Stimulated activated naive B cell treated with anti-CD40 and anti-IgM and Interleukin-4, amounts not matched to agents 10 μg/mL and 1 μg/mL and 100 μg/mL, for 72 hours (primary cell): ENCODE measurements around the gene ZNF426.
"Not testable (repeated sequence)": the region's sequence is repeated elsewhere in the genome, so short reads cannot be mapped to it uniquely, and the experiment has no call there.

Experiments used
- ATAC-seq, 2 donors: fragments of 150-1000 bp; cut with Tn5 transposase; replicated peaks; 2 replicates each; pipeline ENCODE4 v1.10.0; 2021; ENCODE audit warnings: moderate library complexity in 1 of 2
- DNase-seq: peaks from one replicate; pipeline ENCODE4 v3.0.0; 2021
- H3K27ac Mint-ChIP-seq: one replicate; pipeline ENCODE4 v1.8.0; 2022; ENCODE audit warnings: mild to moderate bottlenecking, mixed read lengths
- H3K27me3 Mint-ChIP-seq, 2 donors: one replicate each; pipeline ENCODE4 v1.8.0; 2022; ENCODE audit warnings: mixed read lengths in 2 of 2
- H3K36me3 Mint-ChIP-seq, 2 donors: one replicate each; pipeline ENCODE4 v1.8.0; 2022; ENCODE audit warnings: mixed read lengths in 2 of 2, mild to moderate bottlenecking in 1 of 2
- H3K4me1 Mint-ChIP-seq, 2 donors: one replicate each; pipeline ENCODE4 v1.8.0; 2022; ENCODE audit warnings: mixed read lengths in 2 of 2, mild to moderate bottlenecking in 1 of 2
- H3K4me3 Mint-ChIP-seq, 2 donors: one replicate each; pipeline ENCODE4 v1.8.0; 2022; ENCODE audit warnings: mild to moderate bottlenecking in 2 of 2, mixed read lengths in 2 of 2, moderate library complexity in 1 of 2
- H3K9me3 Mint-ChIP-seq, 2 donors: one replicate each; pipeline ENCODE4 v1.8.0; 2022; ENCODE audit warnings: mixed read lengths in 2 of 2, mild to moderate bottlenecking in 1 of 2

The ZNF426 gene

DNA sequence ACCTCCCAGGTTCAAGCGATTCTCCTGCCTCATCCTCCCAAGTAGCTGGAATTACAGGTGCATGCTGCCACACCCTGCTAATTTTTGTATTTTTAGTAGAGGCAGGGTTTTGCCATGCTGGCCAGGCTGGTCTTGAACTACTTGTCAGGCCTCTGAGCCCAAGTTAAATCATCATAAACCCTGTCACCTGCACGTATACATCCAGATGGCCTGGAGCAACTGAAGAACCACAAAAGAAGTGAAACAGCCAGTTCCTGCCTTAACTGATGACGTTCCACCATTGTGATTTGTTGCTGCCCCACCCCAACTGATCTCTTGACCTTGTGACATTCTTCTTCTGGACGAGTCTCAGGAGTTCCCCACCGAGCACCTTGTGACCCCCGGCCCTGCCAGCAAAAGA lies 756 bp upstream of the ZNF426 start:
- H3K4me3 Mint-ChIP-seq: peak overlapping the region; percentile 40 to 92
- peaks cover 39 to 47% of the 10 kb centered on the region in 2 donors for H3K36me3 Mint-ChIP-seq
- peaks cover 14 to 15% of the 10 kb centered on the region in 2 donors for H3K9me3 Mint-ChIP-seq
- peaks cover 14 to 21% of the 10 kb centered on the region in 2 donors for H3K4me1 Mint-ChIP-seq
- not testable (repeated sequence) for H3K27me3 Mint-ChIP-seq, ATAC-seq, DNase-seq
- peak overlapping the region; percentile 98 for H3K27ac Mint-ChIP-seq

DNA sequence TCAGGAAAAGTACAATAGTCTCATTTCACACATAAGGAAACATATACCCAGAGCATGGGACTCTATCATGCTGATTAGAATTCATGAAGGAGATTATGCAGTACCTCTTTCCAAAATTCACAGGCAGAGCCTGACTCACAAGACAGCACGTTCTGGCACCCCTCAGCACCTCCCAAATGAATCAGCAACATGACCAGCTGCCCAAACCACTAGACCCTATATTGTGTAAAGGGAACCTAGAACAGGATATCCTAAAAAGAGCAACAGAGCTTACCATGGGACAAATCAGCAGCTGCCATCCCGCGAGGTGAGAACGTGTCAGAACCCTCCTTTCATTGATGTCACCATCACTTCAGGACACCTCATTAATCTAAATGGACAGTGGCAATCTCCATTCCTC lies 2.5 kb downstream of the ZNF426 start:
- H3K4me3 Mint-ChIP-seq: no peak overlapping the region
- no peak for DNase-seq

DNA sequence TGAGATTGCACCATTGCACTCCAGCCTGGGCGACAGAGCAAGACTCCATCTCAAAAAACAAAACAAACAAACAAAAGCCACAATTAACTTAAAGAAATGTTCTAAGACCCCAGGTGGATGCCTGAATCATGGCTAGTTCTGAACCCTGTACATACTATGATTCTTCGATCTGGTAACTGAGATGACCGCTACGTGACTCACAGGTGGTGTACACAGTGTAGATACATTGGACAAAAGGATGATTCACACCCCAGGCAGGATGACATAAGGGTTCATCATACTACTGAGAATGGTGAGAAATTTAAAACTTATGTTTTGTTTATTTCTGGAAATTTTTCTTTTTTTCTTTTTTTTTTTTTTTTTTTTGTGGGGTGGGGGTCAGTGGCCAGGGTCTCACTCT lies 6.5 kb downstream of the ZNF426 start:
- DNase-seq (no peak), ATAC-seq (no peak)
- H3K27me3 Mint-ChIP-seq: no peaks in the 10 kb centered on the region
- no peaks in the 10 kb centered on the region for H3K4me1 Mint-ChIP-seq
- peaks cover 89 to 91% of the 10 kb centered on the region in 2 donors for H3K36me3 Mint-ChIP-seq
- H3K27ac Mint-ChIP-seq: no peak overlapping the region
- H3K9me3 Mint-ChIP-seq: peaks cover 18 to 23% of the 10 kb centered on the region in 2 donors
- no peak overlapping the region for H3K4me3 Mint-ChIP-seq

More for the DNA sequence above, 2.5 kb downstream of the ZNF426 start:
- peaks cover 70 to 80% of the 10 kb centered on the region in 2 donors for H3K36me3 Mint-ChIP-seq
- H3K4me1 Mint-ChIP-seq: peaks cover 14 to 21% of the 10 kb centered on the region in 2 donors
- H3K27me3 Mint-ChIP-seq: no peaks in the 10 kb centered on the region
- H3K27ac Mint-ChIP-seq: no peak overlapping the region
- peaks cover 23 to 30% of the 10 kb centered on the region in 2 donors for H3K9me3 Mint-ChIP-seq
- ATAC-seq: no peak

DNA sequence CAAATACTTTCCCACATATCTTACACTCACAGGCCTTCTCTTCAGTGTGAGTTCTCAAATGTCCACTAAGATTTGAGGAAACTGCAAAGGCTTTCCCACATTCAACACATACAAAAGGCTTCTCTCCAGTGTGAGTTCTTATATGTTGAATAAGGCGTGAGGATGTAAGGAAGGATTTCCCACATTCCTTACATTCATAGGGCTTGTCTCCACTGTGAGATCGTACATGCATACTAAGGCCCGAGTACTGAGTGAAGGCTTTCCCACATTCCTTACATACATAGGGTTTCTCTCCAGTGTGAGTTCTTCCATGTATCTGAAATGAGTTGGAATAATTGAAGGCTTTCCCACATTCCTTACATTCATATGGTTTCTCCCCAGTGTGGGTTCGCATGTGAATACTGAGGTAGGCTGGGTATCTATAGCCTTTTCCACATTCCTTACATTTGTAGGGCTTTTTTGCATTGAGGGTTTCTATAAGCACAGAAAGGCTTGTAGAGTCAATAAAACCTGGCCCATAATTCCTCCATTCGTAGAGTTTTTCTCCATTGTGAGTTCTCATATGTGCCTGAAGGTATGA lies 9.6 kb downstream of the ZNF426 start:
- Mint-ChIP-seq H3K27me3 (no peaks in the 10 kb centered on the region), H3K9me3 (peaks cover 29 to 35% of the 10 kb centered on the region in 2 donors), H3K27ac (no peak overlapping the region), H3K36me3 (peaks cover 83 to 92% of the 10 kb centered on the region in 2 donors), H3K4me3 (no peak overlapping the region), H3K4me1 (no peaks in the 10 kb centered on the region)
- DNase-seq (no peak), ATAC-seq (no peak)

DNA sequence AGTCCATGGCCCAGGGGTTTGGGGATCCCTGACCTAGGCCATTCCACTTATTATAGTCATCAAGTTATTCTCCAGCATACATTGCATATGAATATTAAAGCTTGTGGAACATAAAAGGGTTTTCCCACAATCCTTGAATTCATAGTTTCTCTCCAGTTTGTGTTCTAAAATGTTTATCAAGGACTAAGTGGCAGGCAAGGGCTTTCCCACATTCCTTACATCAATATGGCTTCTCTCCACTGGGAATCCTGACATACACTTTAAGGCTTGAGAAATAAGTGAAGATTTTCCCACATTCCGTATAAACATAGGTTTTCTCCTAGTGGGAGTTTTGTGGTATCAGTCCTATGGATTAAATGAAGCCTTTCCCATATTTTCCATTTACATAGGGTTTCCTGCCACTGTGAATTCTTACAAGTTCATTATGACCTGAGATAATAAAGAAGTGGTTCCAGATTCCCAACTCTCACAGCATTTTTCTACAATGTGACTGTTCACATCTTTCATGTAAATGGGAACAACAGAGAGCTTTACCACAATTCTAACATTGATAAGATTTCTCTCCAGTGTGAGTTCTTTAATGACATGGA lies 14.5 kb downstream of the ZNF426 start:
- ATAC-seq (no peak), DNase-seq (no peak)
- H3K36me3 Mint-ChIP-seq: peaks cover 54 to 74% of the 10 kb centered on the region in 2 donors
- no peak overlapping the region for H3K27ac Mint-ChIP-seq
- H3K27me3 Mint-ChIP-seq: no peaks in the 10 kb centered on the region
- H3K9me3 Mint-ChIP-seq: peaks cover 35 to 36% of the 10 kb centered on the region in 2 donors
- no peaks in the 10 kb centered on the region for H3K4me1 Mint-ChIP-seq
- H3K4me3 Mint-ChIP-seq: peak overlapping the region in 1 of 2 donors; percentile 8

DNA sequence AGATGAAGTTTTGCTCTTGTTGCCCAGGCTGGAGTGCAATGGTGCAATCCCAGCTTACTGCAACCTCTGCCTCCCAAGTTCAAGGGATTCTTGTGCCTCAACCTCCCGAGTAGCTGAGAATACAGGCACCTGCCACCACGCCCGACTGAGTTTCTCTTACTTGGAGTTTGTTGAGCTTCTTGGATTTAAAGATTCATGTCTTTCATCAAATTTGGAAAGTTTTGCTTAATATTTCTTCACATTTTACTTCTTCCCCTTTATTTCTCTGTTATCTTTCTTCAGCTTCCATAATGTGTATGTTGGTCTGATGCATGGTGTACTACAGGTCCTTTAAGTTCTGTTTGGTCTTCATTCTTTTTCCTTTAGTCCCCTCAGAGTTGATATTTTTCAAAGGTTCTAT lies 31.2 kb downstream of the ZNF426 start:
- Mint-ChIP-seq H3K4me3 (no peak overlapping the region), H3K36me3 (peaks cover 7 to 13% of the 10 kb centered on the region in 2 donors), H3K9me3 (peaks cover 22 to 35% of the 10 kb centered on the region in 2 donors), H3K27ac (no peak overlapping the region), H3K27me3 (peaks cover 0 to 9% of the 10 kb centered on the region in 2 donors), H3K4me1 (no peaks in the 10 kb centered on the region)
- DNase-seq (no peak), ATAC-seq (no peak)

DNA sequence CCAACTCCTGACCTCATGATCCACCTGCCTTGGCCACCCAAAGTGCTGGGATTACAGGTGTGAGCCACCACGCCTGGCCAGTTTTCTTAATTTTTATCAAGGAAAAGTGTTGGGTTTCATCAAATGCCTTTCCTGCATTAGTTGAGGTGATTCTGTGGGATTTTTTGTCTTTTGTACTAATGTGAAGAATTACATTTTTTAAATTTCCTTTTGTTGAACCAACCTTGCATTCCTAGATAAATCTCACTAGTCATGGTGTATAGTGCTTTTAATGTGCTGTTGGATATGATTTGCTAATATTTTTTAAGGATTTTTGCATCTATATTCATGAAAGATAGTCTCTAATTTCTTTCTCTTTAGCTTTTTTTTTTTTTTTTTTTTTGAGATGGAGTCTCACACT lies 37.6 kb downstream of the ZNF426 start:
- H3K4me1 Mint-ChIP-seq: peaks cover 3 to 11% of the 10 kb centered on the region in 2 donors
- H3K4me3 Mint-ChIP-seq: no peak overlapping the region
- H3K27ac Mint-ChIP-seq: peak overlapping the region; percentile 20
- DNase-seq (no peak), ATAC-seq (no peak)
- peaks cover 5 to 14% of the 10 kb centered on the region in 2 donors for H3K36me3 Mint-ChIP-seq
- H3K27me3 Mint-ChIP-seq: peaks cover 6 to 14% of the 10 kb centered on the region in 2 donors
- H3K9me3 Mint-ChIP-seq: peaks cover 14 to 21% of the 10 kb centered on the region in 2 donors

DNA sequence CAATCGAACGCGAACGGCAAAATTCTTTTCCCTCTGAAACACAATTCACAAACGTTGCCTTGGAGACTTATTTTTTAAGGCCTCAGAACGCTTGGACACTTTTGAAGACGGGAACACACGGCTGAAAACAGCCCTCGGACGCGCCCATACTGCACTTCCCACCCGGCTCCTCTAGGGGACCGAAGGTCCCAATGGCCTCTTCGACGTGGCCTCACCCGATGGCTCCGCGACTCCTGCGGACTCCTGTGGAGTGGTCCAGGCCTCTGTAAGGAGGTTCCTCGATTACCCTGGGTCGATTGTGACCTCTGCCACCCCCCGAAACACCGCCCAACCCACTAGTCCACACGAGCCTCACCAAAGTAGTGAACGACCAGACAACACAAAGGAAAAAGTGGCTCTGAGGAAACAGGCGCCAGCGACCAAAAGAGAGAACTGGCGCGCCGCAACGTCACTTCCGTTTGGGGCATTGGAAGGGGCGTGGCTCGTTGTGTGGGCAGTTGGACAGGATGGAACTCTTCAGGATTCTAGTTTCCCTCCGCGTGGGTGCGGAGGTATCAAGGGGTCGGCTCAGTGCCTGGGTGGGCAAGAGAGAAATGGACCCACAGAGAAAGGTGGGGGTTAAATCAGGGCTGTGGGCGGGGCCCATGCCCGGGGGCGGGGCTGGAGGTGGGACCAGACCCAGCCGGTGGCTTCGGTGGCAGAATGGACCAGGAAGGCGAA lies 40.1 kb downstream of the ZNF426 start, which contains the start of gene ZNF560:
ZNF560 (minus strand) TSS at position 434 of the 720 bp plus-strand sequence. CDS start 23,303 bp downstream, outside the sequence.
- ATAC-seq (peak; percentile 57 to 65), DNase-seq (peak; percentile 31)
- H3K27ac Mint-ChIP-seq: peak within 1 kb of the TSS; percentile 87
- H3K9me3 Mint-ChIP-seq: peaks cover 14 to 22% of the 10 kb centered on the region in 2 donors
- peaks cover 8 to 17% of the 10 kb centered on the region in 2 donors for H3K36me3 Mint-ChIP-seq
- peak within 1 kb of the TSS; percentile 83 to 85 for H3K4me3 Mint-ChIP-seq
- H3K4me1 Mint-ChIP-seq: peaks cover 3 to 11% of the 10 kb centered on the region in 2 donors
- peaks cover 6 to 8% of the 10 kb centered on the region in 2 donors for H3K27me3 Mint-ChIP-seq

DNA sequence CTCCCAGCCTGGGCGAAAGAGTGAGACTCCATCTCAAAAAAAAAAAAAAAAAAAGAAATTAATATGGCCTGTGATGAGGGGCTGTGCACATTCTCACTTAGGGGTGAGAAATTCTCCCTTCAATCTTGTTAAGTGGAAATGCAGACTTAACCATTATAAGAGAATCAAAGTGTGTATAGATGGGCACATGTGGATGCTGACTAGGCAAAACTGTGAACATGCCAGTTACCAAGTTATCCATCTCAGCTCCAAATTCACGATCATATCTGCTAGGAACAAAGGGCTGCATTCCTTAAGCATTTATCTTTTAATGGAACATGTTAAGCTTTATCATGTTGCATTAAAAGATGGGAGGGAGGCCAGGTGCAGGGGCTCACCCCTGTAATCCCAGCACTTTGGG lies 44.3 kb downstream of the ZNF426 start:
- ATAC-seq (no peak), DNase-seq (no peak)
- peaks cover 6 to 8% of the 10 kb centered on the region in 2 donors for H3K27me3 Mint-ChIP-seq
- H3K9me3 Mint-ChIP-seq: peaks cover 10 to 22% of the 10 kb centered on the region in 2 donors
- H3K36me3 Mint-ChIP-seq: peaks cover 8 to 16% of the 10 kb centered on the region in 2 donors
- no peak overlapping the region for H3K4me3 Mint-ChIP-seq
- H3K4me1 Mint-ChIP-seq: peaks cover 3 to 11% of the 10 kb centered on the region in 2 donors
- H3K27ac Mint-ChIP-seq: no peak overlapping the region

DNA sequence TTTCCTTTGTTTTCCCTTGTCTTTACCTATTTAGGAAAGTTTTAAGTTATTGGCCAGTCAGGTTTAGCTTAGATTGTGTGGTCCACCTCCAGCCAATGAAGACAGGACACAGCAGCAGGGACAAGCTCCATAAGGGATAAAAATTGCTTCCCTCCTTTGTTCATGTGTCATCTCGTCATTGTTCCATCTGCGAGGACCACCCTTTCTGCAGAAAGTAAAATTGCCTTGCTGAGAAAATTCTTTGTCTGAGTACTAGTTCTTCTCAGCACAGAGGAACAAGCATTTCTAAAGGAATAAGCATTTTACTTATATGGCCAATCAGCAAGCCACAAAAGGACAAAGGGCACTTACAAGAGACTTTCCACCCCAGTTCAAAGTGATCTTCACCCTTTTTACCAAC lies 51.4 kb downstream of the ZNF426 start:
- Mint-ChIP-seq H3K36me3 (peaks cover 2 to 17% of the 10 kb centered on the region in 2 donors), H3K4me3 (no peak overlapping the region), H3K4me1 (no peaks in the 10 kb centered on the region), H3K9me3 (peaks cover 22 to 32% of the 10 kb centered on the region in 2 donors), H3K27ac (no peak overlapping the region), H3K27me3 (no peaks in the 10 kb centered on the region)
- ATAC-seq: no peak
- DNase-seq: no peak

DNA sequence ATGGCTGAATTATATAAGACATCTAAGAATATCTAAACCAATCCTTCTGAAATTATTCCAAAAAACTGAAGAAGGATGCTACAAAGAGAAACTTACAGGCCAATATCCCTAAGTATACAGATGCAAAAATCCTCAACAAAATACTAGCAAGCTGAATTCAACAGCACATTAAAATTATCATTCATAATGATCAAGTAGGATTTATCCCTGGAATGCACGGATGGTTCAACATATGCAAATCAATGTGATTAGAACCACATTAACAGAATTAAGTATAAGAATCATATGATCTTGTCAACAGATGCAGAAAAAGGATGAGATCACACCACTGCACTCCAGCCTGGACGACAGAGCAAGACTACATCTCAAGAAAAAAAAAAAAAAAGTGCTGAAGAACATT lies 53.3 kb downstream of the ZNF426 start:
- no peaks in the 10 kb centered on the region for H3K27me3 Mint-ChIP-seq
- H3K9me3 Mint-ChIP-seq: peaks cover 22 to 30% of the 10 kb centered on the region in 2 donors
- ATAC-seq (no peak), DNase-seq (no peak)
- no peak overlapping the region for H3K27ac Mint-ChIP-seq
- H3K36me3 Mint-ChIP-seq: peaks cover 2 to 18% of the 10 kb centered on the region in 2 donors
- no peak overlapping the region for H3K4me3 Mint-ChIP-seq
- no peaks in the 10 kb centered on the region for H3K4me1 Mint-ChIP-seq

DNA sequence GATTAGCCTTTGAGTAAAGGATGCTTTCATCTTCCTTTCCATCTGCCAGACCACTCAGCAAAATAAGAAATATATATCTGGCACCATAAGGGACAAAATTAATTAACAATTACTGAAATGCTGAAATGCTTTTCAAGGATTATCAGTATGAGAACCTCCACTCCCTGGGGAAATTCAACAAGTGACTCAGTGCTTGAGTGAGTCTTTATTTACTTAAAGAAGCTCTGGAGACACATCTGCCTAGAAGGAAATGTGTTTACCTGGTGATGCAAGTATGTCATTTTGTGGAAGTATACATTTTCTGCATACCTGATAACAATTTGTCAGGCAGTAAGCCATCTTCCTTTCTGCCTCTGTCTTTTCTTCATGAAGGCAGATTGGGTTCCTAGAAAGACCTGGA lies 63.5 kb downstream of the ZNF426 start:
- H3K9me3 Mint-ChIP-seq: peaks cover 25 to 31% of the 10 kb centered on the region in 2 donors
- H3K4me3 Mint-ChIP-seq: no peak overlapping the region
- H3K27ac Mint-ChIP-seq: no peak overlapping the region
- ATAC-seq (no peak), DNase-seq (no peak)
- peaks cover 8 to 18% of the 10 kb centered on the region in 2 donors for H3K36me3 Mint-ChIP-seq
- no peaks in the 10 kb centered on the region for H3K4me1 Mint-ChIP-seq
- peaks cover 4 to 11% of the 10 kb centered on the region in 2 donors for H3K27me3 Mint-ChIP-seq
